Liver (tissue), 3 donors: ENCODE data around the gene COA8.

ENCODE experiments used
- EGR1 ChIP-seq, 2 donors: IDR thresholded peaks; 2 replicates each; pipeline ENCODE4 v1.6.1; 2016 to 2018; ENCODE audit warnings: antibody characterized with exemption in 2 of 2, low read depth in 2 of 2
- FOXA1 ChIP-seq: IDR thresholded peaks from 2 replicates; pipeline ENCODE4 v1.6.1; 2016; ENCODE audit warnings: antibody characterized with exemption
- HNF4A ChIP-seq, 2 donors: conservative IDR thresholded peaks; 2 replicates each; pipeline ENCODE4 v1.6.1; 2016; ENCODE audit warnings: antibody characterized with exemption in 2 of 2, mild to moderate bottlenecking in 2 of 2
- HNF4G ChIP-seq: IDR thresholded peaks from 2 replicates; pipeline ENCODE4 v1.6.1; 2016; ENCODE audit warnings: antibody characterized with exemption
- JUND ChIP-seq, 2 donors: IDR thresholded peaks; 2 replicates each; pipeline ENCODE4 v1.6.1; 2016; ENCODE audit warnings: antibody characterized with exemption in 2 of 2
- MAX ChIP-seq: IDR thresholded peaks from 2 replicates; pipeline ENCODE4 v1.6.1; 2016; ENCODE audit warnings: antibody characterized with exemption
- NR2F2 ChIP-seq: IDR thresholded peaks from 2 replicates; pipeline ENCODE4 v1.6.1; 2016; ENCODE audit warnings: antibody characterized with exemption
- RAD21 ChIP-seq, 2 donors: IDR thresholded peaks; 2 replicates each; pipeline ENCODE4 v1.6.1; 2016; ENCODE audit warnings: antibody characterized with exemption in 2 of 2, mild to moderate bottlenecking in 2 of 2
- SP1 ChIP-seq: IDR thresholded peaks from 2 replicates; pipeline ENCODE4 v1.6.1; 2018; ENCODE audit warnings: antibody characterized with exemption, mild to moderate bottlenecking
- YY1 ChIP-seq: IDR thresholded peaks from 2 replicates; pipeline ENCODE4 v1.6.1; 2016; ENCODE audit warnings: antibody characterized with exemption, mild to moderate bottlenecking
- TF ChIP-seq, protein P1 (sequence below): IDR thresholded peaks from 2 replicates; pipeline ENCODE4 v1.6.1; 2016; ENCODE audit warnings: antibody characterized with exemption, mild to moderate bottlenecking
- TF ChIP-seq, protein P2 (sequence below): fragments of 150-350 bp; IDR thresholded peaks from 2 replicates; pipeline ENCODE4 v1.5.1; 2017; ENCODE audit warnings: improper control_type of control experiment, low read depth, low read length; ENCODE audit not compliant: missing input control
- TF ChIP-seq, protein P3 (sequence below): IDR thresholded peaks from 2 replicates; pipeline ENCODE4 v1.6.1; 2016; ENCODE audit warnings: antibody characterized with exemption
- TF ChIP-seq, protein P4 (sequence below): IDR thresholded peaks from 2 replicates; pipeline ENCODE4 v1.6.1; 2016; ENCODE audit warnings: antibody characterized with exemption
- donor health status: healthy.
- donor health status: healthy.

GRCh38 chr14:103520657-103521437, 41.9 kb upstream of the COA8 start:
- TF ChIP-seq RAD21 (IDR thresholded peaks at IDR 0.05), result peak in 1 of 2 donors; percentile 56
- no peak for TF ChIP-seq HNF4G
- TF ChIP-seq, protein P1, sequence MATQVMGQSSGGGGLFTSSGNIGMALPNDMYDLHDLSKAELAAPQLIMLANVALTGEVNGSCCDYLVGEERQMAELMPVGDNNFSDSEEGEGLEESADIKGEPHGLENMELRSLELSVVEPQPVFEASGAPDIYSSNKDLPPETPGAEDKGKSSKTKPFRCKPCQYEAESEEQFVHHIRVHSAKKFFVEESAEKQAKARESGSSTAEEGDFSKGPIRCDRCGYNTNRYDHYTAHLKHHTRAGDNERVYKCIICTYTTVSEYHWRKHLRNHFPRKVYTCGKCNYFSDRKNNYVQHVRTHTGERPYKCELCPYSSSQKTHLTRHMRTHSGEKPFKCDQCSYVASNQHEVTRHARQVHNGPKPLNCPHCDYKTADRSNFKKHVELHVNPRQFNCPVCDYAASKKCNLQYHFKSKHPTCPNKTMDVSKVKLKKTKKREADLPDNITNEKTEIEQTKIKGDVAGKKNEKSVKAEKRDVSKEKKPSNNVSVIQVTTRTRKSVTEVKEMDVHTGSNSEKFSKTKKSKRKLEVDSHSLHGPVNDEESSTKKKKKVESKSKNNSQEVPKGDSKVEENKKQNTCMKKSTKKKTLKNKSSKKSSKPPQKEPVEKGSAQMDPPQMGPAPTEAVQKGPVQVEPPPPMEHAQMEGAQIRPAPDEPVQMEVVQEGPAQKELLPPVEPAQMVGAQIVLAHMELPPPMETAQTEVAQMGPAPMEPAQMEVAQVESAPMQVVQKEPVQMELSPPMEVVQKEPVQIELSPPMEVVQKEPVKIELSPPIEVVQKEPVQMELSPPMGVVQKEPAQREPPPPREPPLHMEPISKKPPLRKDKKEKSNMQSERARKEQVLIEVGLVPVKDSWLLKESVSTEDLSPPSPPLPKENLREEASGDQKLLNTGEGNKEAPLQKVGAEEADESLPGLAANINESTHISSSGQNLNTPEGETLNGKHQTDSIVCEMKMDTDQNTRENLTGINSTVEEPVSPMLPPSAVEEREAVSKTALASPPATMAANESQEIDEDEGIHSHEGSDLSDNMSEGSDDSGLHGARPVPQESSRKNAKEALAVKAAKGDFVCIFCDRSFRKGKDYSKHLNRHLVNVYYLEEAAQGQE, result no peak
- TF ChIP-seq, protein P2, sequence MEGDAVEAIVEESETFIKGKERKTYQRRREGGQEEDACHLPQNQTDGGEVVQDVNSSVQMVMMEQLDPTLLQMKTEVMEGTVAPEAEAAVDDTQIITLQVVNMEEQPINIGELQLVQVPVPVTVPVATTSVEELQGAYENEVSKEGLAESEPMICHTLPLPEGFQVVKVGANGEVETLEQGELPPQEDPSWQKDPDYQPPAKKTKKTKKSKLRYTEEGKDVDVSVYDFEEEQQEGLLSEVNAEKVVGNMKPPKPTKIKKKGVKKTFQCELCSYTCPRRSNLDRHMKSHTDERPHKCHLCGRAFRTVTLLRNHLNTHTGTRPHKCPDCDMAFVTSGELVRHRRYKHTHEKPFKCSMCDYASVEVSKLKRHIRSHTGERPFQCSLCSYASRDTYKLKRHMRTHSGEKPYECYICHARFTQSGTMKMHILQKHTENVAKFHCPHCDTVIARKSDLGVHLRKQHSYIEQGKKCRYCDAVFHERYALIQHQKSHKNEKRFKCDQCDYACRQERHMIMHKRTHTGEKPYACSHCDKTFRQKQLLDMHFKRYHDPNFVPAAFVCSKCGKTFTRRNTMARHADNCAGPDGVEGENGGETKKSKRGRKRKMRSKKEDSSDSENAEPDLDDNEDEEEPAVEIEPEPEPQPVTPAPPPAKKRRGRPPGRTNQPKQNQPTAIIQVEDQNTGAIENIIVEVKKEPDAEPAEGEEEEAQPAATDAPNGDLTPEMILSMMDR, result peak; percentile 38
- TF ChIP-seq HNF4A (conservative IDR thresholded peaks at IDR 0.05), result no peak
- TF ChIP-seq MAX, result no peak
- TF ChIP-seq EGR1 (IDR thresholded peaks at IDR 0.05; ENCODE audit: low read depth in 2 of 2), result no peak
- no peak for TF ChIP-seq SP1
- no peak for TF ChIP-seq JUND (IDR thresholded peaks at IDR 0.05)
- no peak for TF ChIP-seq FOXA1
- TF ChIP-seq YY1, result no peak
- TF ChIP-seq, protein P3, sequence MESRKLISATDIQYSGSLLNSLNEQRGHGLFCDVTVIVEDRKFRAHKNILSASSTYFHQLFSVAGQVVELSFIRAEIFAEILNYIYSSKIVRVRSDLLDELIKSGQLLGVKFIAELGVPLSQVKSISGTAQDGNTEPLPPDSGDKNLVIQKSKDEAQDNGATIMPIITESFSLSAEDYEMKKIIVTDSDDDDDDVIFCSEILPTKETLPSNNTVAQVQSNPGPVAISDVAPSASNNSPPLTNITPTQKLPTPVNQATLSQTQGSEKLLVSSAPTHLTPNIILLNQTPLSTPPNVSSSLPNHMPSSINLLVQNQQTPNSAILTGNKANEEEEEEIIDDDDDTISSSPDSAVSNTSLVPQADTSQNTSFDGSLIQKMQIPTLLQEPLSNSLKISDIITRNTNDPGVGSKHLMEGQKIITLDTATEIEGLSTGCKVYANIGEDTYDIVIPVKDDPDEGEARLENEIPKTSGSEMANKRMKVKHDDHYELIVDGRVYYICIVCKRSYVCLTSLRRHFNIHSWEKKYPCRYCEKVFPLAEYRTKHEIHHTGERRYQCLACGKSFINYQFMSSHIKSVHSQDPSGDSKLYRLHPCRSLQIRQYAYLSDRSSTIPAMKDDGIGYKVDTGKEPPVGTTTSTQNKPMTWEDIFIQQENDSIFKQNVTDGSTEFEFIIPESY, result no peak
- no peak for TF ChIP-seq NR2F2
- TF ChIP-seq, protein P4, sequence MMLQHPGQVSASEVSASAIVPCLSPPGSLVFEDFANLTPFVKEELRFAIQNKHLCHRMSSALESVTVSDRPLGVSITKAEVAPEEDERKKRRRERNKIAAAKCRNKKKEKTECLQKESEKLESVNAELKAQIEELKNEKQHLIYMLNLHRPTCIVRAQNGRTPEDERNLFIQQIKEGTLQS, result no peak
